MM.1S (cell line): Measurements from ENCODE around the gene ZP1.

Source experiments
- EZH2 ChIP-seq: fragments of 300-600 bp; sonication (generic); optimal IDR thresholded peaks from 2 replicates; pipeline ENCODE3; 2017; ENCODE audit warnings: low read depth, mild to moderate bottlenecking, antibody characterized with exemption, low read length, mixed read lengths
- EZH2phosphoT487 ChIP-seq: fragments of 300-600 bp; sonication (generic); IDR thresholded peaks from 2 replicates; pipeline ENCODE4 v1.6.1; 2018; ENCODE audit warnings: antibody characterized with exemption, low read length
- TF ChIP-seq, protein P1 (sequence below): fragments of 300-600 bp; sonication (generic); IDR thresholded peaks from 2 replicates; pipeline ENCODE4 v1.5.1; 2016; ENCODE audit warnings: antibody characterized with exemption, low read length, mixed read lengths

DNA sequence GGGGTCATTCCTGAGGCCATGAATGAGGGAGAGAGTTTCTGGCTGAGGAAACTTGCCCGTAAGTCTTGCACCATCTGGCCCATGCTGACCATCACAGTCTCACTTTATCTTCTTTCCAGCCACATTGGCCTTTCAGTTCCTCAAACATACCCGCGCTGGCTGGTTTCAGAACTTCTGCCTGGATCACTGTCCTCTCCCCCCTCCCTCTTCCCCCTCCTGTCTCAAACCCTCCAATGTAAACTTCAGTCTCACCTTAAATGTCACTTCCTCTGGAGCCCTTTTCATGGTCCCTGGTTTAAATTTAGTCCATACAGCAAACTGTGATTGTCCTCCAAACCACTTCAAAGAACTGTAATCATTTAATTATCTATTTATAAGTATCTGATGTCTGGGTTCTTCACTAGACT is 42.9 kb downstream of the ZP1 start:
- TF ChIP-seq, protein P1, sequence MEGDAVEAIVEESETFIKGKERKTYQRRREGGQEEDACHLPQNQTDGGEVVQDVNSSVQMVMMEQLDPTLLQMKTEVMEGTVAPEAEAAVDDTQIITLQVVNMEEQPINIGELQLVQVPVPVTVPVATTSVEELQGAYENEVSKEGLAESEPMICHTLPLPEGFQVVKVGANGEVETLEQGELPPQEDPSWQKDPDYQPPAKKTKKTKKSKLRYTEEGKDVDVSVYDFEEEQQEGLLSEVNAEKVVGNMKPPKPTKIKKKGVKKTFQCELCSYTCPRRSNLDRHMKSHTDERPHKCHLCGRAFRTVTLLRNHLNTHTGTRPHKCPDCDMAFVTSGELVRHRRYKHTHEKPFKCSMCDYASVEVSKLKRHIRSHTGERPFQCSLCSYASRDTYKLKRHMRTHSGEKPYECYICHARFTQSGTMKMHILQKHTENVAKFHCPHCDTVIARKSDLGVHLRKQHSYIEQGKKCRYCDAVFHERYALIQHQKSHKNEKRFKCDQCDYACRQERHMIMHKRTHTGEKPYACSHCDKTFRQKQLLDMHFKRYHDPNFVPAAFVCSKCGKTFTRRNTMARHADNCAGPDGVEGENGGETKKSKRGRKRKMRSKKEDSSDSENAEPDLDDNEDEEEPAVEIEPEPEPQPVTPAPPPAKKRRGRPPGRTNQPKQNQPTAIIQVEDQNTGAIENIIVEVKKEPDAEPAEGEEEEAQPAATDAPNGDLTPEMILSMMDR: no peak
- no peak for TF ChIP-seq EZH2
- no peak for TF ChIP-seq EZH2phosphoT487
